ENCODE measurements around the gene LHPP. TPM values are rescaled to one million over a fixed set of nuclear protein-coding genes. Genes with fewer than 3 reads are reported as not detected.

Gene LHPP
- total and polyA plus RNA-seq, 9 donors, result 4.3 to 19.9 (median 12.6) TPM

DNA sequence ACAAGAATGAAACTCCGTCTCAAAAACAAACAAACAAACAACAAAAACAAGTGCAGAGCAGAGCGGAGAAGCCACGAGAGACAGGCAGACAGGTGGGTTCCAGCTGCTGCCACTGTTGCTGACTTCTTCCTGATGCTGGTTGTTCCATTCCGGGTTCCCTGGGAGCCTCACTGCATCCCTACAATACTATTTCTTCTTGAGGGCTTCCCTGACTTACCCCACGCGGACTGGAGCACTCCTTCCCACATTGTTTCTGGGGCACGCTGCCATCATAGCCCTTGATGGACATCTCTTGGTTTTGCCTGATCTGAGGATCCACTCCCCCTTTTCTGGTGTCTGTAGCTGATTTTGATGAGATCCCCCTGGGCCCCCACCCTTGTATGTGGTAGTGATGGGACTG lies 6.2 kb upstream of the LHPP start:
- H3K27me3 ChIP-seq, result no peaks in the 10 kb centered on the region
- H3K4me1 ChIP-seq (ENCODE audit: insufficient read depth), result no peaks in the 10 kb centered on the region
- H3K4me3 ChIP-seq, result no peak overlapping the region
- intact Hi-C loops (cut with DNase I), result no loop called here
- H3K36me3 ChIP-seq, result no peaks in the 10 kb centered on the region
- no peak for DNase-seq
- H3K27ac ChIP-seq, result no peak overlapping the region
- H3K9me3 ChIP-seq, result no peaks in the 10 kb centered on the region
- WGBS, 3 donors, result 56 to 65% (median 58%) methylated on average over 7 of the region's 7 CpGs
- no peak for TF ChIP-seq POLR2A (IDR thresholded peaks at IDR 0.05)
- TF ChIP-seq EP300 (IDR thresholded peaks at IDR 0.05), result no peak
- TF ChIP-seq, protein P1, sequence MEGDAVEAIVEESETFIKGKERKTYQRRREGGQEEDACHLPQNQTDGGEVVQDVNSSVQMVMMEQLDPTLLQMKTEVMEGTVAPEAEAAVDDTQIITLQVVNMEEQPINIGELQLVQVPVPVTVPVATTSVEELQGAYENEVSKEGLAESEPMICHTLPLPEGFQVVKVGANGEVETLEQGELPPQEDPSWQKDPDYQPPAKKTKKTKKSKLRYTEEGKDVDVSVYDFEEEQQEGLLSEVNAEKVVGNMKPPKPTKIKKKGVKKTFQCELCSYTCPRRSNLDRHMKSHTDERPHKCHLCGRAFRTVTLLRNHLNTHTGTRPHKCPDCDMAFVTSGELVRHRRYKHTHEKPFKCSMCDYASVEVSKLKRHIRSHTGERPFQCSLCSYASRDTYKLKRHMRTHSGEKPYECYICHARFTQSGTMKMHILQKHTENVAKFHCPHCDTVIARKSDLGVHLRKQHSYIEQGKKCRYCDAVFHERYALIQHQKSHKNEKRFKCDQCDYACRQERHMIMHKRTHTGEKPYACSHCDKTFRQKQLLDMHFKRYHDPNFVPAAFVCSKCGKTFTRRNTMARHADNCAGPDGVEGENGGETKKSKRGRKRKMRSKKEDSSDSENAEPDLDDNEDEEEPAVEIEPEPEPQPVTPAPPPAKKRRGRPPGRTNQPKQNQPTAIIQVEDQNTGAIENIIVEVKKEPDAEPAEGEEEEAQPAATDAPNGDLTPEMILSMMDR (IDR thresholded peaks at IDR 0.05), result no peak

DNA sequence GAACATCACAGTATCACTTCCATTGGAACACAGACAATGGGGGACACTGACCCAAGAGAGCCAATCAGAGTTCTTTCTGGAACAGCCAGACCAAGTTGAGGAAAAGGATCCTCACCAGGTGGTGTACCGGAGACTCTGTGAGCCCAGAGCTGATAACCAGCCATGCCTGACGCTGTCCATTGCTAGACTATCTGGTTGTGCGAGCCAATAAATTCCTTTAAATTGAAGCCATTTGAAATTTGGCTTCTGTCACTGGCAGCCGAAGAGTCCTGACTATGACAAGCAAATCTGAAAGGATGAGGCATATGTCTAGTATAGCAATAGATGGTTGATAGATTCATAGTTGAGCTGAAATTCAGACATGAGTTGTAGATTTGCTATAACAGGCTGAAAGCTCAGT lies 3.1 kb upstream of the LHPP start:
- Histone ChIP-seq H3K36me3 (no peaks in the 10 kb centered on the region), H3K27ac (no peak overlapping the region), H3K4me3 (no peak overlapping the region), H3K9me3 (no peaks in the 10 kb centered on the region), H3K27me3 (no peaks in the 10 kb centered on the region), H3K4me1 (ENCODE audit: insufficient read depth) (no peaks in the 10 kb centered on the region)
- intact Hi-C loops (cut with DNase I), result no loop called here
- WGBS, 3 donors, result 78 to 88% (median 85%) methylated on average over 4 of the region's 4 CpGs
- TF ChIP-seq POLR2A (IDR thresholded peaks at IDR 0.05), result no peak
- TF ChIP-seq EP300 (IDR thresholded peaks at IDR 0.05), result no peak
- TF ChIP-seq, protein P1 (IDR thresholded peaks at IDR 0.05), result no peak
- no peak for DNase-seq

DNA sequence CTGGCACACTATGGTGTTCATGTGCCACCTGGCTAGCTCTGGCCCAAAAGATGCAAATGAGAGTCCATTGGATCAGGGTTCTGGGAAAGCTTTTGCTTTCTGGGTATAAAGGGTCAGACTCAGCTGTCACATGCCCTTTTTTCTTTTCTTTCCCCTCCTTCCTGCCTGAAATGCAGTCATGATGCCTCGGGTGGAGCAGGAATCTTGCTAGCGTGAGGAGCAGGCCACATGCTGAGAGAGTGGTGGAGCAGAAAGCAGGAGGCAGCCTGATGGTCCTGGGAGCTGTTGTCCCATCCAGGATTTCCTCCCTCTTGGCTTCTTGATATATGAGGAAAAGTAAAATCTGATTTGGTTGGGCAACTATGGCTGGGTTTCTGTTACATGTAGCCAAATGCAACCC lies 2.7 kb upstream of the LHPP start:
- DNase-seq, result no peak

DNA sequence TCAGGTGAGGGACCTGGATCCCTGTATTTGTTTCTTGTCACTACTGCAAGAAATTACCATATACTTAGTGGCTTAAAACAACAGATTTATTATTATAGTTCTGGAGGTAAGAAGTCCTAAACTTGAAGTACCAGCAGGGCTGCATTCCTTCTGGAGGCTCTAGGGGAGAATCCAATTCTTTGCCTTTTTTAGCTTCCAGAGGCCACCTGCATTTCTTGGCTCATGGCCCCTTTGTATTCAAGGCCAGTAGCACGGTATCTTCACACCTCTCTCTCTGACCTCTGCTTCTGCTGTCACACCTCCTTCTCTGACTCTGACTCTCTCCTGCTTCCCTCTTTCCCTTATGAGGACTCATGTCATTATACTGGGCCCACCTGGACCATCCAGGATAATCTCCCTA lies 2.2 kb upstream of the LHPP start:
- TF ChIP-seq, protein P1 (IDR thresholded peaks at IDR 0.05), result no peak
- TF ChIP-seq POLR2A (IDR thresholded peaks at IDR 0.05) (no peak), EP300 (IDR thresholded peaks at IDR 0.05) (no peak)
- 14 to 25% (median 25%) methylated on average over 1 of the region's 1 CpG for WGBS, 3 donors
- H3K27ac ChIP-seq, result no peak overlapping the region
- DNase-seq, result no peak
- no peaks in the 10 kb centered on the region for H3K9me3 ChIP-seq
- no peaks in the 10 kb centered on the region for H3K27me3 ChIP-seq
- H3K4me1 ChIP-seq (ENCODE audit: insufficient read depth), result no peaks in the 10 kb centered on the region
- H3K4me3 ChIP-seq, result no peak overlapping the region
- H3K36me3 ChIP-seq, result no peaks in the 10 kb centered on the region
- intact Hi-C loops (cut with DNase I), result no loop called here

More for the DNA sequence above, 2.7 kb upstream of the LHPP start:
- Histone ChIP-seq H3K4me3 (no peak overlapping the region), H3K27ac (no peak overlapping the region), H3K36me3 (no peaks in the 10 kb centered on the region), H3K9me3 (no peaks in the 10 kb centered on the region), H3K4me1 (ENCODE audit: insufficient read depth) (no peaks in the 10 kb centered on the region), H3K27me3 (no peaks in the 10 kb centered on the region)
- intact Hi-C loops (cut with DNase I), result no loop called here
- WGBS, 3 donors, result 58 to 64% (median 63%) methylated on average over 2 of the region's 2 CpGs
- TF ChIP-seq EP300 (IDR thresholded peaks at IDR 0.05), result no peak
- TF ChIP-seq, protein P1 (IDR thresholded peaks at IDR 0.05), result no peak
- TF ChIP-seq POLR2A (IDR thresholded peaks at IDR 0.05), result no peak

DNA sequence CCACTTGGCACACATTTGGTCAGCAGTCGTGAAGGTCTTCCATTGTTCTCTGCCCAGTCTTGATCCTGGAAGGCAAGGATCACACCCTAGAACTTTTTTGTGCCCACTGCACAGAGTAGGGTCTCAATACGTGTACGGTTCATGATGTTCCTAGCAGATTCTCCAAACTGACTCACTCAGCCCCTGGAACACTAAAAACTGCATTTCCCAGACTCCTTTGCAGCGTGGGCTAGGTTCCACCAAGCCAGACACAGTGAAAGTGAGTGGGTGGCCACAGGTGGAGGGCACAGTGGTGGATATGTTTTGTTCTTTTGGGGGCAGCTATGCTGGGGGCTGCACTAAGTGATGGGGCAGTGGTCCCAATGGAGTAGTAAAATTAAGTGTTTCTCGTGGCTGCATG lies 1.5 kb upstream of the LHPP start:
- H3K9me3 ChIP-seq, result no peaks in the 10 kb centered on the region
- H3K27ac ChIP-seq, result no peak overlapping the region
- intact Hi-C loops (cut with DNase I), result no loop called here
- no peak for DNase-seq
- 69 to 83% (median 75%) methylated on average over 4 to 5 of the region's 5 CpGs for WGBS, 3 donors
- no peaks in the 10 kb centered on the region for H3K36me3 ChIP-seq
- H3K27me3 ChIP-seq, result no peaks in the 10 kb centered on the region
- no peaks in the 10 kb centered on the region for H3K4me1 ChIP-seq (ENCODE audit: insufficient read depth)
- TF ChIP-seq POLR2A (IDR thresholded peaks at IDR 0.05) (no peak), EP300 (IDR thresholded peaks at IDR 0.05) (no peak)
- TF ChIP-seq, protein P1 (IDR thresholded peaks at IDR 0.05), result no peak
- H3K4me3 ChIP-seq, result no peak overlapping the region
